DOHH2 (cell line): ENCODE results near the gene NUTM2F.
"Not testable (repeated sequence)": the region's sequence is repeated elsewhere in the genome, so short reads cannot be mapped to it uniquely, and the experiment has no call there.

Source experiments
- EZH2phosphoT487 ChIP-seq: fragments of 200-600 bp; sonication (generic); IDR thresholded peaks from 2 replicates; pipeline ENCODE4 v1.6.1; 2017; ENCODE audit warnings: borderline replicate concordance, mild to moderate bottlenecking, antibody characterized with exemption, low read length, moderate library complexity, mixed read lengths
- TF ChIP-seq, protein P1 (sequence below): fragments of 200-600 bp; sonication (generic); IDR thresholded peaks from one replicate; pipeline ENCODE4 v1.5.1; 2014; ENCODE audit warnings: antibody characterized with exemption, mild to moderate bottlenecking, low read depth, low read length; ENCODE audit not compliant: poor library complexity, severe bottlenecking

DNA sequence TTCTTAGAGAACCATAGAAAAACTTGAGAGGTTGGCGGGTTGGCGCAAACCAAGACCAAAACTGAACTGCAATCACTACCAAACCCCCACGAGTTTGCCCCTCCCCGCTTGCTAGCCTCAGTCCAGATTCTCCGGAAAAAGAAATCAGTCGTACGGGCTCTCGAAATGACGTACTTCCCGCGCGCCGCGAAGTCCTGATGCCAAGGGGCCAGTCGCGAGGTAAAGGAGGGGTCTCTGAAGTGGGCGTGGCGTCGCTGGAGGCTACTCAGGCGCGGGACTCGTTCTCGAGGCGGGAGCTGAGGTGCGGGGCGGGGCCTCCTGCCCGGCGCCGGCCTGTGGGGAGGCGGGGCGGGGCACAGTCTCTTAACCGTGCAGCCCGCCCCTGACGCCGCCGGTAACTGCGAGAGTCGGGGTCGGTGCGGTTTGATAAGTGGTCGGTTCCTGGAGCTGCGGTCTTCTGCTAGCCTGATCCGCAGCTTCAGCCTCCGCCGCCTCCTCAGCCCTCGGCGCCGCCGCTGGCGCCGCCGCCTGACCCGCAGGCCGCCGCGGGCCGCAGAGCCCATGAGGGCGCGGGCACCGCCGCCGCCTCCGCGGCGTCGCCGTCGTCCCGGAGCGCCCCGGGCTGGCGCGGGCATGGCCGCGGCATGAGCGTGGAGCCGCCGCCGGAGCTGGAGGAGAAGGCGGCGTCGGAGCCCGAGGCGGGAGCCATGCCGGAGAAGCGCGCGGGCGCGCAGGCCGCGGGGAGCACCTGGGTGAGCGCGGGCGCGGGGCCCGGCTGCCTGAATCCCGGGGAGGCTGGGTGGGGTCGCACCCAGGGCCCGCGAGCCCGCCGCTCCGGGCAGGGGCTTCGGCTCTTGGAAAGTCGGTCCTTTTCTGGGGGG, 46.0 kb upstream of the NUTM2F start:
- TF ChIP-seq, protein P1, sequence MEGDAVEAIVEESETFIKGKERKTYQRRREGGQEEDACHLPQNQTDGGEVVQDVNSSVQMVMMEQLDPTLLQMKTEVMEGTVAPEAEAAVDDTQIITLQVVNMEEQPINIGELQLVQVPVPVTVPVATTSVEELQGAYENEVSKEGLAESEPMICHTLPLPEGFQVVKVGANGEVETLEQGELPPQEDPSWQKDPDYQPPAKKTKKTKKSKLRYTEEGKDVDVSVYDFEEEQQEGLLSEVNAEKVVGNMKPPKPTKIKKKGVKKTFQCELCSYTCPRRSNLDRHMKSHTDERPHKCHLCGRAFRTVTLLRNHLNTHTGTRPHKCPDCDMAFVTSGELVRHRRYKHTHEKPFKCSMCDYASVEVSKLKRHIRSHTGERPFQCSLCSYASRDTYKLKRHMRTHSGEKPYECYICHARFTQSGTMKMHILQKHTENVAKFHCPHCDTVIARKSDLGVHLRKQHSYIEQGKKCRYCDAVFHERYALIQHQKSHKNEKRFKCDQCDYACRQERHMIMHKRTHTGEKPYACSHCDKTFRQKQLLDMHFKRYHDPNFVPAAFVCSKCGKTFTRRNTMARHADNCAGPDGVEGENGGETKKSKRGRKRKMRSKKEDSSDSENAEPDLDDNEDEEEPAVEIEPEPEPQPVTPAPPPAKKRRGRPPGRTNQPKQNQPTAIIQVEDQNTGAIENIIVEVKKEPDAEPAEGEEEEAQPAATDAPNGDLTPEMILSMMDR = not testable (repeated sequence)
- TF ChIP-seq EZH2phosphoT487 = not testable (repeated sequence)
